ENCODE results near the gene HACD1. TPM values are rescaled to one million over a fixed set of nuclear protein-coding genes. Genes with fewer than 3 reads are reported as not detected.

HACD1 gene
- total and polyA plus RNA-seq, 2 of the 4 experiments (the other 2 are of a cell fraction): 10.0 to 24.9 TPM

- H3K4me1 ChIP-seq (ENCODE audit: control insufficient read depth, insufficient read depth, low read length): peaks cover 6% of the 10 kb centered on the region
- H3K56ac ChIP-seq (ENCODE audit: extremely low read depth, insufficient read depth, low read length): no peak overlapping the region
- H3K23ac ChIP-seq (ENCODE audit: low read depth, low read length): no peak overlapping the region
- H2AK9ac ChIP-seq (replicated peaks; ENCODE audit: low read depth, low read length, poor library complexity): no peak overlapping the region
- no peak overlapping the region for H3K14ac ChIP-seq (replicated peaks; ENCODE audit: low read depth, low read length)
- no peak overlapping the region for H3K4ac ChIP-seq (ENCODE audit: low read depth, low read length)
- peaks cover 3% of the 10 kb centered on the region; the same call in 1 of the 2 replicates for H3K9me1 ChIP-seq (ENCODE audit: insufficient read depth, low read length)
- DNase-seq: no peak
- H3K79me1 ChIP-seq (ENCODE audit: low read depth in 1 of 2, low read length in 2 of 2): peaks cover 10 to 54% of the 10 kb centered on the region in 2 experiments; a peak in 3 of 4 replicates
- H3K36me3 ChIP-seq (ENCODE audit: control insufficient read depth, insufficient read depth, low read length): peaks cover 2% of the 10 kb centered on the region; the same call in 1 of the 2 replicates
- POLR2A ChIA-PET (ENCODE audit: unreplicated experiment): no interaction called here
- H4K5ac ChIP-seq (ENCODE audit: low read depth, low read length): no peak overlapping the region
- no peak overlapping the region for H2BK5ac ChIP-seq (ENCODE audit: low read depth, low read length, poor library complexity, severe bottlenecking)
- no peak overlapping the region for H4K91ac ChIP-seq (ENCODE audit: insufficient read depth, low read depth, low read length)
- peaks cover 40% of the 10 kb centered on the region; the same call in 1 of the 2 replicates for H4K20me1 ChIP-seq (ENCODE audit: insufficient read depth, low read length)
- intact Hi-C loops (cut with micrococcal nuclease) (no loop called here), in situ Hi-C loops (cut with MboI; ENCODE audit: low sequenced_read_pairs) (no loop called here), dilution Hi-C loops (cut with HindIII; ENCODE audit: low sequenced_read_pairs, unreplicated experiment) (no loop called here)
- WGBS, 2 experiments (ENCODE audit: extremely low coverage in 2 of 2, insufficient read length in 1 of 2): no CpG with 5 or more reads among the region's 3 CpGs
- CTCF ChIA-PET: no interaction called here
- H3K27ac ChIP-seq (ENCODE audit: insufficient read depth, low read length): no peak overlapping the region
- no peak overlapping the region for H3K9ac ChIP-seq (ENCODE audit: low read depth, low read length)
- H4K8ac ChIP-seq (ENCODE audit: low read depth in 2 of 2, low read length in 2 of 2): no peak overlapping the region
- H3K4me2 ChIP-seq (ENCODE audit: low read depth, low read length): no peak overlapping the region
- H2BK20ac ChIP-seq (ENCODE audit: low read depth, low read length): no peak overlapping the region
- H3K27me3 ChIP-seq (ENCODE audit: control insufficient read depth, insufficient read depth, low read length): no peaks in the 10 kb centered on the region
- no TSS peak for BruUV-seq (replicated peaks)
- H2AK5ac ChIP-seq (ENCODE audit: low read depth, low read length): no peak overlapping the region
- no peak overlapping the region for H2AFZ ChIP-seq (replicated peaks; ENCODE audit: low read length, poor library complexity)
- no peaks in the 10 kb centered on the region for H3K9me3 ChIP-seq (ENCODE audit: control insufficient read depth, insufficient read depth, low read length)
- no peak overlapping the region for H2BK15ac ChIP-seq (ENCODE audit: low read depth, low read length)
- TF ChIP-seq NFE2L2 (IDR thresholded peaks at IDR 0.05; ENCODE audit: low read depth, low read length): no peak
- no peak for TF ChIP-seq RAD21 (IDR thresholded peaks at IDR 0.05; ENCODE audit: low read length)
- no peak for TF ChIP-seq CEBPB (IDR thresholded peaks at IDR 0.05; ENCODE audit: low read depth, low read length)
- TF ChIP-seq MXI1 (IDR thresholded peaks at IDR 0.05; ENCODE audit: borderline replicate concordance, low read depth, low read length): no peak
- TF ChIP-seq RFX5 (IDR thresholded peaks at IDR 0.05; ENCODE audit: low read depth, low read length): no peak
- TF ChIP-seq POLR2A (IDR thresholded peaks at IDR 0.05; ENCODE audit: low read depth, low read length): no peak
- TF ChIP-seq FOS (IDR thresholded peaks at IDR 0.05; ENCODE audit: low read depth, low read length): no peak
- TF ChIP-seq USF2 (IDR thresholded peaks at IDR 0.05; ENCODE audit: low read depth, low read length): no peak
- no peak for TF ChIP-seq BHLHE40 (IDR thresholded peaks at IDR 0.05; ENCODE audit: low read depth, low read length)
- TF ChIP-seq RCOR1 (IDR thresholded peaks at IDR 0.05; ENCODE audit: insufficient replicate concordance, low read length): no peak
- no peak for TF ChIP-seq ELK1 (IDR thresholded peaks at IDR 0.05; ENCODE audit: borderline replicate concordance, low read depth, low read length)
- no peak for TF ChIP-seq MAFK (IDR thresholded peaks at IDR 0.05; ENCODE audit: low read depth, low read length)
- no peak for TF ChIP-seq CHD1 (IDR thresholded peaks at IDR 0.05; ENCODE audit: low read depth, low read length)
- no peak for TF ChIP-seq CTCF (conservative IDR thresholded peaks at IDR 0.05; ENCODE audit: low read depth, low read length)
- no peak overlapping the region for H3K4me3 ChIP-seq (ENCODE audit: insufficient read depth, low read depth, low read length)
- no peak for ATAC-seq (ENCODE audit: low read depth)
- no peak overlapping the region for H2BK120ac ChIP-seq (ENCODE audit: low read depth, low read length)
- no peak overlapping the region for H3K18ac ChIP-seq (ENCODE audit: low read depth, low read length)
Observed at GRCh38 chr10:17655009-17655408, 37.8 kb upstream of the HACD1 start.

Data from IMR-90 (cell line).